Measurements from ENCODE around the gene XRCC5. TPM values are rescaled to one million over a fixed set of nuclear protein-coding genes. Genes with fewer than 3 reads are reported as not detected.

Gene XRCC5
- total RNA-seq, 1 donor from 2014 or later: 113 TPM

- DNase-seq (ENCODE audit: missing footprints): peak; percentile 75
- intact Hi-C loops (cut with DNase I): no loop called here
- ATAC-seq: no peak
These were observed 26.3 kb upstream of the XRCC5 start for GRCh38 chr2:216082805-216083204.

GRCh38 chr2:216083464-216084281, 25.5 kb upstream of the XRCC5 start:
- DNase-seq (ENCODE audit: missing footprints) (no peak), ATAC-seq (no peak)
- intact Hi-C loops (cut with DNase I): no loop called here

GRCh38 chr2:216084547-216084946, 24.6 kb upstream of the XRCC5 start:
- DNase-seq (ENCODE audit: missing footprints) (no peak), ATAC-seq (no peak)
- intact Hi-C loops (cut with DNase I): no loop called here

GRCh38 chr2:216086207-216086893, 22.8 kb upstream of the XRCC5 start:
- no peak for DNase-seq (ENCODE audit: missing footprints)
- intact Hi-C loops (cut with DNase I): no loop called here
- no peak for ATAC-seq

- intact Hi-C loops (cut with DNase I): no loop called here
- ATAC-seq (no peak), DNase-seq (ENCODE audit: missing footprints) (no peak)
These were observed 18.8 kb upstream of the XRCC5 start for GRCh38 chr2:216090369-216090786.

- DNase-seq (ENCODE audit: missing footprints) (no peak), ATAC-seq (no peak)
- intact Hi-C loops (cut with DNase I): no loop called here
These were observed 16.5 kb upstream of the XRCC5 start for GRCh38 chr2:216092646-216093045.

GRCh38 chr2:216094701-216095100, 14.4 kb upstream of the XRCC5 start:
- no peak for DNase-seq (ENCODE audit: missing footprints)
- no peak for ATAC-seq
- intact Hi-C loops (cut with DNase I): no loop called here

GRCh38 chr2:216098421-216099334, 10.5 kb upstream of the XRCC5 start:
- intact Hi-C loops (cut with DNase I): no loop called here
- peak; percentile 16 for ATAC-seq
- DNase-seq (ENCODE audit: missing footprints): no peak

GRCh38 chr2:216101109-216101508, 8.0 kb upstream of the XRCC5 start:
- intact Hi-C loops (cut with DNase I): no loop called here
- ATAC-seq (no peak), DNase-seq (ENCODE audit: missing footprints) (no peak)

GRCh38 chr2:216103213-216103612, 5.9 kb upstream of the XRCC5 start:
- intact Hi-C loops (cut with DNase I): no loop called here
- no peak for ATAC-seq
- DNase-seq (ENCODE audit: missing footprints): no peak

GRCh38 chr2:216104691-216105090, 4.5 kb upstream of the XRCC5 start:
- ATAC-seq (no peak), DNase-seq (ENCODE audit: missing footprints) (no peak)
- intact Hi-C loops (cut with DNase I): no loop called here

GRCh38 chr2:216107320-216107719, 1.8 kb upstream of the XRCC5 start:
- no peak for ATAC-seq

GRCh38 chr2:216107760-216108159, 1.4 kb upstream of the XRCC5 start:
- intact Hi-C loops (cut with DNase I): no loop called here
- DNase-seq (ENCODE audit: missing footprints): no peak
- no peak for ATAC-seq

More at GRCh38 chr2:216107320-216107719, 1.8 kb upstream of the XRCC5 start:
- intact Hi-C loops (cut with DNase I): no loop called here
- DNase-seq (ENCODE audit: missing footprints): no peak

- intact Hi-C loops (cut with DNase I): no loop called here
- ATAC-seq (no peak), DNase-seq (ENCODE audit: missing footprints) (no peak)
These were observed 710 bp upstream of the XRCC5 start for GRCh38 chr2:216108310-216108966.

- intact Hi-C loops (cut with DNase I): no loop called here
- DNase-seq (ENCODE audit: missing footprints): no peak
- no peak for ATAC-seq
These were observed 940 bp downstream of the XRCC5 start for GRCh38 chr2:216109962-216110614.

GRCh38 chr2:216110620-216111019, 1.5 kb downstream of the XRCC5 start:
- ATAC-seq (no peak), DNase-seq (ENCODE audit: missing footprints) (no peak)
- intact Hi-C loops (cut with DNase I): no loop called here

- intact Hi-C loops (cut with DNase I): no loop called here
- DNase-seq (ENCODE audit: missing footprints) (no peak), ATAC-seq (no peak)
These were observed 2.0 kb downstream of the XRCC5 start for GRCh38 chr2:216111122-216111521.

GRCh38 chr2:216112926-216113325, 3.8 kb downstream of the XRCC5 start:
- intact Hi-C loops (cut with DNase I): no loop called here
- no peak for DNase-seq (ENCODE audit: missing footprints)
- ATAC-seq: no peak
